Upper lobe of left lung (tissue), 6 donors: ENCODE data around the gene TRAP1. TPM values are rescaled to one million over a fixed set of nuclear protein-coding genes. Genes with fewer than 3 reads are reported as not detected.

ENCODE experiments used
- ATAC-seq, 2 donors: fragments of 200-7000 bp; cut with Tn5 transposase; one replicate each; pipeline ENCODE4 v1.9.1; 2022; ENCODE audit warnings: mild to moderate bottlenecking in 2 of 2, moderate library complexity in 2 of 2; ENCODE audit not compliant: low FRiP score in 2 of 2
- DNase-seq, 2 donors: peaks; one replicate each; pipeline ENCODE4 v3.0.0-alpha.2; 2019 to 2020
- H3K27ac ChIP-seq, 4 donors: fragments of 200-600 bp; sonication (generic); one replicate each; pipeline ENCODE4 v1.5.1; 2016 to 2019
- H3K27me3 ChIP-seq, 4 donors: fragments of 200-600 bp; sonication (generic); one replicate each; pipeline ENCODE4 v1.5.1; 2017 to 2019
- H3K36me3 ChIP-seq, 4 donors: fragments of 200-600 bp; sonication (generic); one replicate each; pipeline ENCODE4 v1.5.1; 2016 to 2019
- H3K4me1 ChIP-seq, 4 donors: fragments of 200-600 bp; sonication (generic); one replicate each; pipeline ENCODE4 v1.5.1; 2018 to 2019
- H3K4me3 ChIP-seq, 4 donors: fragments of 200-600 bp; sonication (generic); one replicate each; pipeline ENCODE4 v1.5.1; 2017 to 2019; ENCODE audit warnings: mild to moderate bottlenecking in 2 of 4, moderate library complexity in 1 of 4
- H3K9me3 ChIP-seq, 4 donors: fragments of 200-600 bp; sonication (generic); one replicate each; pipeline ENCODE4 v1.5.1; 2018 to 2019
- CTCF ChIP-seq, 6 experiments: fragments of 450-650 bp in 4 of 6; fragments of 200-600 bp in 2 of 6; sonication (generic) in 2 of 6; IDR thresholded peaks; one replicate each; pipeline ENCODE4 v1.5.1; 2016 to 2019; ENCODE audit warnings: antibody characterized with exemption in 6 of 6
- EP300 ChIP-seq, 4 donors: sonication (generic); formaldehyde crosslinking; IDR thresholded peaks; one replicate each; pipeline ENCODE4 v1.5.1; 2017; ENCODE audit warnings: antibody characterized with exemption in 4 of 4, control low read depth in 2 of 4
- POLR2A ChIP-seq, 4 donors: fragments of 450-650 bp; IDR thresholded peaks; one replicate each; pipeline ENCODE4 v1.5.1; 2016 to 2017; ENCODE audit warnings: antibody characterized with exemption in 4 of 4, mild to moderate bottlenecking in 2 of 4
- POLR2AphosphoS5 ChIP-seq, 2 donors: sonication (generic); formaldehyde crosslinking; IDR thresholded peaks; one replicate each; pipeline ENCODE4 v1.5.1; 2017; ENCODE audit warnings: antibody characterized with exemption in 2 of 2
- WGBS, 2 donors: methylation state at CpG; one replicate each; pipeline ENCODE4 v1.1.5; 2017 to 2018; 5-methylcytosine and 5-hydroxymethylcytosine counted together
- total RNA-seq, 6 donors: library from RNA; depleted of rRNA in 4 of 6; stranded (reverse); fragments of >200 nt in 4 of 6; gene quantifications; one replicate each; pipeline versions ENCODE4 v1.1.0 to v1.2.1, GENCODE V29; 2016 to 2021
- donor health status: DM: no; HTN: no; CAD: no; lungs with moderate emphysema.
- donor health status: DM: no; HTN: yes; CAD: no; lungs with severe emphysema.

TRAP1 gene
- total RNA-seq, 6 donors from 2014 or later: 48.0 to 81.7 (median 55.0) TPM

DNA sequence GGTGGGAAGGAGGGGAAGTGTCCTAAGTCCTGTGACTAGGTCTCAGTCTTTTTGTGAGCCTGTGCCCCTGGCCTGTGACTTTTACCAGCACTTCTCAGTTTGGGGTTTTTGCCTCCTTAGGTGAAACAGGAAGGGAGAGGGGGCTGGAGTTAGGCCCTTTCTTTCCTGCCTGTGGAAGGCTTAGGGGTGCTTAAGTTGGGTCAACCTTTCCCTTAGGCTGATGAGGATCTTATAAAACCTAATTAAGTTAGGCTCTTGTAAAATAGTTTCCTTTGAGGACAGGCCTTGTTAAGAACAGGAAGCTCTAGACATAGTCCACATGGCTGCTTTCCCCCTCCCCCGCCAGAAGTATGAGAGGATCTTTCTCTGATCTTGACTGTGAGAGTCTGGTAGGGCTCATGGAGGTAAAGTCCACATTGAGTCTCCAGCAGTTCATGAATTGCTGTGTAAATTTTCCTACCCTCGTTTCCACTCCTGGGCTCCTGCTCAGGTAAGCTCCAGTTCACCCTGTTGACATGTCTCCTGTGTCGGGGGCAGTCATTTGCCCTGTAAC, 79.9 kb downstream of the TRAP1 start:
- Histone ChIP-seq H3K4me1 (peaks cover 0 to 17% (median 9%) of the 10 kb centered on the region in 4 donors), H3K9me3 (no peaks in the 10 kb centered on the region), H3K27ac (peak overlapping the region in 1 of 4 donors; percentile 46), H3K36me3 (peaks cover 0 to 23% (median 15%) of the 10 kb centered on the region in 4 donors), H3K4me3 (no peak overlapping the region), H3K27me3 (no peaks in the 10 kb centered on the region)
- peak in 1 of 2 donors; percentile 19 for DNase-seq
- WGBS, 2 donors: 67% methylated on average over 3 of the region's 3 CpGs
- TF ChIP-seq EP300 (IDR thresholded peaks at IDR 0.05) (no peak), POLR2A (IDR thresholded peaks at IDR 0.05) (no peak), POLR2AphosphoS5 (IDR thresholded peaks at IDR 0.05) (no peak), CTCF (IDR thresholded peaks at IDR 0.05) (no peak)
- no peak for ATAC-seq

GRCh38 chr16:3625911-3626732, 91.2 kb downstream of the TRAP1 start:
- Histone ChIP-seq H3K4me3 (no peak overlapping the region), H3K9me3 (no peaks in the 10 kb centered on the region), H3K27me3 (no peaks in the 10 kb centered on the region), H3K27ac (peak overlapping the region in 1 of 4 donors; percentile 42), H3K4me1 (peaks cover 4 to 15% (median 11%) of the 10 kb centered on the region in 4 donors), H3K36me3 (no peaks in the 10 kb centered on the region)
- ATAC-seq: no peak
- TF ChIP-seq EP300 (IDR thresholded peaks at IDR 0.05) (no peak), CTCF (IDR thresholded peaks at IDR 0.05) (no peak), POLR2A (IDR thresholded peaks at IDR 0.05) (no peak), POLR2AphosphoS5 (IDR thresholded peaks at IDR 0.05) (no peak)
- no peak for DNase-seq
- 69 to 78% methylated on average over 4 of the region's 4 CpGs for WGBS, 2 donors

DNA sequence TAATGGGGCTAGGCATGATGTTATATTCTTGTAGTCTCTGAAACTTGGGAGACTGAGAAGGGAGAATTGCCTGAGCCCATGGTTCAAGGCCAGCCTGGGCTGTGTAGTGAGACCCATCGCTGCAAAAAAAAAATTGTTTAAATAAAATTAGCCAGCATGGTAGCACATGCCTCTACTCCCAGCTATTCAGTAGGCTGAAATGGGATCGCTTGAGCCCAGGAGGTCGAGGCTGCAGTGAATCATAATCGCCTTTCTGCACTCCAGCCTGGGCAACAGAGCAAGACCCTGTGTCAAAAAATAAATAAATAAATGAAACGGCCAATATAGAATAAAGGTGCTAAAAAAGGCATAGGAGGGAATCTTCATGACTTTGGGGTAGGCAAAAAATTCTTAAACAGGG, 92.0 kb downstream of the TRAP1 start:
- H3K4me1 ChIP-seq: peaks cover 4 to 15% (median 11%) of the 10 kb centered on the region in 4 donors
- DNase-seq (no peak), ATAC-seq (no peak)
- no peaks in the 10 kb centered on the region for H3K27me3 ChIP-seq
- H3K4me3 ChIP-seq: no peak overlapping the region
- no peak for TF ChIP-seq CTCF (IDR thresholded peaks at IDR 0.05)
- no peak for TF ChIP-seq EP300 (IDR thresholded peaks at IDR 0.05)
- TF ChIP-seq POLR2AphosphoS5 (IDR thresholded peaks at IDR 0.05): no peak
- TF ChIP-seq POLR2A (IDR thresholded peaks at IDR 0.05): no peak
- H3K27ac ChIP-seq: no peak overlapping the region
- 92% methylated on average over 5 of the region's 5 CpGs for WGBS, 2 donors
- no peaks in the 10 kb centered on the region for H3K36me3 ChIP-seq
- H3K9me3 ChIP-seq: no peaks in the 10 kb centered on the region

- H3K9me3 ChIP-seq: no peaks in the 10 kb centered on the region
- no peaks in the 10 kb centered on the region for H3K36me3 ChIP-seq
- peaks cover 4 to 15% (median 11%) of the 10 kb centered on the region in 4 donors for H3K4me1 ChIP-seq
- no peak overlapping the region for H3K27ac ChIP-seq
- DNase-seq: no peak
- TF ChIP-seq POLR2AphosphoS5 (IDR thresholded peaks at IDR 0.05) (no peak), CTCF (IDR thresholded peaks at IDR 0.05) (no peak), EP300 (IDR thresholded peaks at IDR 0.05) (no peak), POLR2A (IDR thresholded peaks at IDR 0.05) (no peak)
- ATAC-seq: no peak
- H3K4me3 ChIP-seq: no peak overlapping the region
- no peaks in the 10 kb centered on the region for H3K27me3 ChIP-seq
- 96% methylated on average over 3 of the region's 3 CpGs for WGBS, 2 donors
These were observed 93.7 kb downstream of the TRAP1 start for GRCh38 chr16:3623642-3624041.
